ENCODE measurements around the gene HOXB13.
A peak's percentile ranks its signal among the peaks of the same experiment; 100 is the strongest.

Gene HOXB13

GRCh38 chr17:48679385-48680096 lies 49.0 kb downstream of the HOXB13 start:
- POLR2A ChIA-PET = no interaction called here
- no peak for DNase-seq (ENCODE audit: low read depth, low spot score)
- TF ChIP-seq CTCF (IDR thresholded peaks at IDR 0.05; ENCODE audit: insufficient read depth, low read length, missing control alignments) = no peak
- CTCF ChIA-PET = interaction anchor here (0.7 to 13.2 kb wide), 47 partner anchors 8 to 547 kb away, joined by 3 to 260 read pairs (median 6); partner anchors contain the start of genes PRAC2 and TTLL6
- no peak overlapping the region for H3K4me3 ChIP-seq (ENCODE audit: low read depth, low read length)

- H3K4me3 ChIP-seq (ENCODE audit: low read depth, low read length) = peak overlapping the region; percentile 30
- POLR2A ChIA-PET = no interaction called here
These were observed 50.2 kb downstream of the HOXB13 start for GRCh38 chr17:48678141-48678971.

GRCh38 chr17:48676963-48677558 lies 51.5 kb downstream of the HOXB13 start:
- H3K4me3 ChIP-seq (ENCODE audit: low read depth, low read length) = no peak overlapping the region
- ChIA-PET POLR2A (no interaction called here), CTCF (interaction anchor here (0.7 to 13.2 kb wide), 11 partner anchors 8 to 792 kb away, joined by 3 to 260 read pairs (median 13); partner anchors contain the start of gene PRAC2)
- no peak for TF ChIP-seq CTCF (IDR thresholded peaks at IDR 0.05; ENCODE audit: insufficient read depth, low read length, missing control alignments)
- DNase-seq (ENCODE audit: low read depth, low spot score) = no peak

More at GRCh38 chr17:48678141-48678971, 50.2 kb downstream of the HOXB13 start:
- CTCF ChIA-PET = interaction anchor here (0.6 to 13.2 kb wide), 55 partner anchors 10 to 549 kb away, joined by 3 to 260 read pairs (median 5); partner anchors contain the start of genes PRAC2 and TTLL6
- TF ChIP-seq CTCF (IDR thresholded peaks at IDR 0.05; ENCODE audit: insufficient read depth, low read length, missing control alignments) = peak; percentile 93
- DNase-seq (ENCODE audit: low read depth, low spot score) = no peak
